GM11168 (cell line): Measurements from ENCODE around the gene SHISA9.

Source experiments
- in situ Hi-C: fragments of 300-500 bp; cut with MboI; formaldehyde crosslinking; loops from one replicate; pipeline ENCODE4 v1.12.0; 2022; ENCODE audit warnings: low sequenced_read_pairs; ENCODE audit not compliant: unreplicated experiment

SHISA9 gene

GRCh38 chr16:13150181-13150885 lies 248.9 kb downstream of the SHISA9 start:
- in situ Hi-C loops, result no loop called here

GRCh38 chr16:13153696-13154095 lies 252.3 kb downstream of the SHISA9 start:
- in situ Hi-C loops, result no loop called here

- in situ Hi-C loops, result no loop called here
These were observed 253.4 kb downstream of the SHISA9 start for GRCh38 chr16:13154799-13155198.

- in situ Hi-C loops, result no loop called here
These were observed 254.0 kb downstream of the SHISA9 start for GRCh38 chr16:13155377-13155776.

GRCh38 chr16:13155780-13156179 lies 254.4 kb downstream of the SHISA9 start:
- in situ Hi-C loops, result no loop called here

- in situ Hi-C loops, result no loop called here
These were observed 255.7 kb downstream of the SHISA9 start for GRCh38 chr16:13157082-13157481.

GRCh38 chr16:13158427-13158826 lies 257.0 kb downstream of the SHISA9 start:
- in situ Hi-C loops, result no loop called here

GRCh38 chr16:13165024-13165423 lies 263.6 kb downstream of the SHISA9 start:
- in situ Hi-C loops, result no loop called here

- in situ Hi-C loops, result no loop called here
These were observed 266.7 kb downstream of the SHISA9 start for GRCh38 chr16:13168091-13168572.

GRCh38 chr16:13171313-13171712 lies 269.9 kb downstream of the SHISA9 start:
- in situ Hi-C loops, result no loop called here

GRCh38 chr16:13176711-13177110 lies 275.3 kb downstream of the SHISA9 start:
- in situ Hi-C loops, result no loop called here

- in situ Hi-C loops, result no loop called here
These were observed 276.9 kb downstream of the SHISA9 start for GRCh38 chr16:13178318-13178717.

- in situ Hi-C loops, result no loop called here
These were observed 280.0 kb downstream of the SHISA9 start for GRCh38 chr16:13181432-13181831.

GRCh38 chr16:13186813-13187212 lies 285.4 kb downstream of the SHISA9 start:
- in situ Hi-C loops, result no loop called here

GRCh38 chr16:13189250-13189649 lies 287.9 kb downstream of the SHISA9 start:
- in situ Hi-C loops, result no loop called here

- in situ Hi-C loops, result no loop called here
These were observed 292.3 kb downstream of the SHISA9 start for GRCh38 chr16:13193721-13194120.

- in situ Hi-C loops, result no loop called here
These were observed 293.4 kb downstream of the SHISA9 start for GRCh38 chr16:13194766-13195165.

GRCh38 chr16:13203725-13204124 lies 302.3 kb downstream of the SHISA9 start:
- in situ Hi-C loops, result no loop called here

GRCh38 chr16:13205352-13205751 lies 304.0 kb downstream of the SHISA9 start:
- in situ Hi-C loops, result no loop called here

- in situ Hi-C loops, result no loop called here
These were observed 305.2 kb downstream of the SHISA9 start for GRCh38 chr16:13206606-13207005.

GRCh38 chr16:13207151-13207550 lies 305.8 kb downstream of the SHISA9 start:
- in situ Hi-C loops, result no loop called here

GRCh38 chr16:13223666-13224065 lies 322.3 kb downstream of the SHISA9 start:
- in situ Hi-C loops, result no loop called here
